ENCODE measurements around the gene UNC80.

DNA sequence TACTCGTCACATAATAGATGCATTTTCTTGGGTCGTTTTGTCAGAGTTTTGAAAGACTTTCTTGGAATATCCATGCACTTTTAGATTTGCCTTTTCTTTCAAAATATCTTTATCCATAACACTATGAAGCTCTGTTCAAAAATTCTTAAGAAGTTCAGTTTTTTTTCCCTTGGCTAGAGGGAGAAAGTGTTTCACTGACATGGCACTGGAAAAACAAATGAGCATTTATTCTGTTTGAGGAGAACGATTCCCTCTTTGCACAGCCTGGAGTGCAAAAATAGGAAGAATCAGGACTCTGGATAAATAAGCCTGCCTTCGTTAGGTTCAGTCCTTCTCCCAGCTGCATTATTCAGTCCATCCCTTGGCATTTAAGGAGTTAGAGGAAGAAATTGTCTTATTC lies 139.9 kb downstream of the UNC80 start:
- TF ChIP-seq, protein P1, sequence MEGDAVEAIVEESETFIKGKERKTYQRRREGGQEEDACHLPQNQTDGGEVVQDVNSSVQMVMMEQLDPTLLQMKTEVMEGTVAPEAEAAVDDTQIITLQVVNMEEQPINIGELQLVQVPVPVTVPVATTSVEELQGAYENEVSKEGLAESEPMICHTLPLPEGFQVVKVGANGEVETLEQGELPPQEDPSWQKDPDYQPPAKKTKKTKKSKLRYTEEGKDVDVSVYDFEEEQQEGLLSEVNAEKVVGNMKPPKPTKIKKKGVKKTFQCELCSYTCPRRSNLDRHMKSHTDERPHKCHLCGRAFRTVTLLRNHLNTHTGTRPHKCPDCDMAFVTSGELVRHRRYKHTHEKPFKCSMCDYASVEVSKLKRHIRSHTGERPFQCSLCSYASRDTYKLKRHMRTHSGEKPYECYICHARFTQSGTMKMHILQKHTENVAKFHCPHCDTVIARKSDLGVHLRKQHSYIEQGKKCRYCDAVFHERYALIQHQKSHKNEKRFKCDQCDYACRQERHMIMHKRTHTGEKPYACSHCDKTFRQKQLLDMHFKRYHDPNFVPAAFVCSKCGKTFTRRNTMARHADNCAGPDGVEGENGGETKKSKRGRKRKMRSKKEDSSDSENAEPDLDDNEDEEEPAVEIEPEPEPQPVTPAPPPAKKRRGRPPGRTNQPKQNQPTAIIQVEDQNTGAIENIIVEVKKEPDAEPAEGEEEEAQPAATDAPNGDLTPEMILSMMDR (IDR thresholded peaks at IDR 0.05): no peak
- TF ChIP-seq POLR2A (IDR thresholded peaks at IDR 0.05): no peak
